ENCODE data around the gene RAPGEF4.

GRCh38 chr2:173090276-173090877, 354.7 kb downstream of the RAPGEF4 start:
- TF ChIP-seq CTCF (IDR thresholded peaks at IDR 0.05) = no peak
- TF ChIP-seq POLR2A (IDR thresholded peaks at IDR 0.05) = no peak

Measured in tibial nerve (tissue), 3 donors.